Renal cortical epithelial cell (primary cell): ENCODE data around the gene SLC35F1. TPM values are rescaled to one million over a fixed set of nuclear protein-coding genes. Genes with fewer than 3 reads are reported as not detected.

Experiments used
- DNase-seq: peaks from one replicate; pipeline ENCODE4 v3.0.0-alpha.2; 2011; ENCODE audit warnings: low read depth
- total RNA-seq: library from RNA; depleted of rRNA; stranded (reverse); fragments of >200 nt; gene quantifications from 2 replicates; pipeline ENCODE4 v1.2.3, GENCODE V29; 2014

The SLC35F1 gene
- total RNA-seq, 1 donor from 2014 or later: 0.05 TPM

- DNase-seq: no peak
Measured at GRCh38 chr6:118122801-118123200, 215.7 kb downstream of the SLC35F1 start.

DNA sequence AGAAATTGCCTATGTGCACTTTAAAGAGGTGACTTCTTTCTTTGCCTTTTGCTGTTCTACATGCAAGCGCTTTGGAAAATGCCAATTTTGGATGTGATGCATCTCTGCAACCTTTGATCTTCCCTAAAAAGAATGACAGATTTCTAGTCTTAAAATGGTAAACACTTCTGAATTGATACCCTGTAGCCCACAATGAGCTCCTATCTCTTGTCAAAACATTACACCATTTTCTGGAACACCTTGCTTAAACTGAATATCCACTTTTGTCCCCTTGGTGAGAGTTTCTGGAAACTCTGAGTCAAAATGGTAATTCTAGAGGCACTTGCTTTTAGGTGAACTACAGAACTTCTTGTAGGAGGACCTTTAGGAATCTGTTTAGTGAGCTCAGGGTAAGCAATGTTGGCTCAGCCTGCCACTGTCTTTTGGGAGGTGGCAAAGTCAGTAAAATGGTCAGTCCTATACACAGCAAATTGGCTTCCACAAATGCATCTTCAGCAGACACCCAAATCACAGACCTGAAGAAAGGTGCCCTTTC lies 216.5 kb downstream of the SLC35F1 start:
- no peak for DNase-seq

- DNase-seq: no peak
Measured at GRCh38 chr6:118124851-118125250, 217.8 kb downstream of the SLC35F1 start.

DNA sequence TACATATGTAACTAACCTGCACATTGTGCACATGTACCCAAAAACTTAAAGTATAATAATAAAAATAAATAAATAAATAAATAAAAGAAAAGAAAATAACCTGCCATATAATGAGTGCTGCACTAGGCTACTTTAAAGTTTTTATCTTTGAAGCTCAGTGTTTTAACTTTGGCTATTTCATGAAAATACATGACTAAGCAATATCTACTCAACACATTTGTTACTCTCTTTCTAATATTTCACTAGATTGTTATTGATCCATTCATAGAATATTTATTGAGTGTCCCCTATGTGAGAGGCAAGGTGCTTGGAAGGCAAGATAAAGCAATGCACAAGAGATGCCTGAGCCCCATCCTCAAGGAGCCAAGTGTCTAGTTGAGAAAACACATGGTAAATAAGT lies 221.7 kb downstream of the SLC35F1 start:
- no peak for DNase-seq

- no peak for DNase-seq
Measured at GRCh38 chr6:118134206-118134605, 227.1 kb downstream of the SLC35F1 start.

DNA sequence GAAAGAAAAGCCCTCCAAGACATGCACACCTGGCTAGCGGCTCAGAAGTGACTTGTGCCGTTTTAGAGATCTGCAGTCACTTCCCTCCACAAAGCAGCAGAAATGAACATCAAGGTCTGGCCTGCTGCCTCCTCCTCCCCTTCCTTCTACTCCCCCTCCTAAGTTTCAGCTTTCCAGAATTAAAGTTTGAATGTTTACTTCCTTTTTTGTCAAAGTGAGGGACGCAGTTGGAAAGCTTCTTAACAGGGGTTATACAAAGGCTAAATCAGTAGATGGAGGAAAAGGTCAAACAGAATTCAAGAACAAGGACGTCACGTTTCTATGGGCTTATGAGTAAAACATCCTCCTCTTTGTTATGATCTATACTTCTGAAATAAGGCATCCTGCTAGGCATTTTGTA lies 227.7 kb downstream of the SLC35F1 start:
- DNase-seq: no peak

- DNase-seq: no peak
Measured at GRCh38 chr6:118135371-118135770, 228.3 kb downstream of the SLC35F1 start.

DNA sequence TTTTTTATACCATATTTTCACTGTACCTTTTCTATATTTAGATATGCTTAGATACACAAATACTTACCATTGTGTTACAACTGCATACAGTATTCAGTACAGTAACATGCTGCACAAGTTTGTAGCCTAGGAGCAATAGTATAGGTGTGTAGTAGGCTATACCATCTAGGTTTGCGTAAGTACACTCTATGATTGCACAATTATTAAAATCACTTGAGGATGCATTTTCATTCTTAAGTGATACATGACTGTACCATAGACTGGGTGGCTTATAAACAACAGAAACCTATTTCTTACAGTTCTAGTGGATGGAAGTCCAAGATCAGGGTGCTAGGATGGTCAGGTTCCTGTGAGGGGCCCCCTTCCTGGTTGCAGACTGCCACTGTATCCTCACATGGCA lies 234.1 kb downstream of the SLC35F1 start:
- no peak for DNase-seq

DNA sequence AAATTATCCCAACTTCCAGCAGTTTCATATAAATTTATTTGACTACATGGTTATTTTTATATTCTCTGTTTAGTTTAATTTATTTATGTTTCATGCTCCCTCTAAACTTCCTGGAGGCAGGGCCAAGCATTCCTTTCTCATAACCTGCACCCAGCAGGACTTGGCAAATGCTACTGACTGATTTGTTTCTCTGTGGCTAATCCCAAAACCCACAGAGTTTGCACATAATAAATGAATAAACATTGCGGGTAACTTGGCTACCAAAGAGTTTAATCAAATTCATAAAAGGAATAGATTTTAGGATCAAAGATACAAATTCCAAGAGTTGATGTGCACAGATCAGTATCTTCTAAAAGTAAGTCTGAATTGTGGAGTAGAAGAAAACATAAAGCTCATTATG lies 239.5 kb downstream of the SLC35F1 start:
- no peak for DNase-seq

DNA sequence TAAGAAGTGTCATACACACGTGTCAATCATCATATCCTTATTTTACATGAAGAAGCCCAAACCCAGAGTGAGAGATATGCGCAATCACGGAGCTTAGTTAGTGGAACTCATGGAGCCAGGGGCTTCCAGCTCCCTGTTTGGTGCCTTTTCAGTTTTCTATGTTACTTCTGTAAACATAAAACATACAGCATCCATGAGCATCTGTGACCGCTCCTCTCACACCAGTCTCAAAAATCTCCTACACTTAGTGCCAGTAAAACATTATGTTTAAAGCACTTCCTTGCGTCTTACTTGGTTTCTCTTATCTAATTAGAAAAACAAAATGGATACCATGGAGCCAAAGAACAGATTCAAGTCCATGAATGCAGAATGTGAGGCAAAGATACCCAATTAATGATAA lies 240.4 kb downstream of the SLC35F1 start:
- DNase-seq: no peak

GRCh38 chr6:118148561-118148960 lies 241.5 kb downstream of the SLC35F1 start:
- DNase-seq: no peak

DNA sequence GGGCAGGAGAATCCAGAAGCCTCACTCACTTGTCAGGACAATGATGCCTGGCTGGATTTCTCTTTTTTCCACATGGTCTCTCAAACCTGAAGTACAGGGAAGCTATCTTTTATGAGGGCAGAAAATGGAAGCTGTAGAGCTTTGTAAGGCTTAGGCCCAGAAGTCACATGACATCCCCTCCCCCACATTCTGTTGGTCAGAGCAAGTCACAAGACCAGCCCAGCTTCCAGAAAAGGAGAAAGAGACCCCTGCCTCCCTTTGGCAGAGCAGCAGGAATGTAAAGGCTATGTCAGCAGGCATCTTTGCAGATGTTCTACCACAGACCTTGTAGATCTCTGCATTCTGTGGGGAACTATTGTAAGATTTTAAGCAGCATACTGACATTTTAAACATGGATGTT lies 245.5 kb downstream of the SLC35F1 start:
- no peak for DNase-seq

DNA sequence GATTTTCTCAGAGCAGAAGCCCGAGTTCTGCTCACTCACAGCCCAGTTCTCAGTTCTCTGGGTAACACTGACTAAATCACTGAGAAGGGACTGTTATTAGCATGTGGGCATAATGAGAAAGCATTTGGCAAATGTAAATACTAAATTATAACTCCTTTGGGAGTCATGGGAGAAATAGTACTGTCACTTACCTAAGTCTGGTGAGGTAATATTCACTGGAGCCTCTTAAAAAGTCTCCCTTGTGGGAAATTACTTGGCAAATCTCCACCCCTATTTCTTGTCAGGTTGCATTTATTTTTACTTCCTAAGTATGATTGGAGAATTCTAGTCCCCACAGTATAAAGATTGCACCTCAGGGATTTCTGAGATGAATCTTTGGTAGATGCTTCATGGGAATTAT lies 254.3 kb downstream of the SLC35F1 start:
- no peak for DNase-seq

- no peak for DNase-seq
Measured at GRCh38 chr6:118163542-118163941, 256.5 kb downstream of the SLC35F1 start.

- no peak for DNase-seq
Measured at GRCh38 chr6:118165500-118165899, 258.4 kb downstream of the SLC35F1 start.

DNA sequence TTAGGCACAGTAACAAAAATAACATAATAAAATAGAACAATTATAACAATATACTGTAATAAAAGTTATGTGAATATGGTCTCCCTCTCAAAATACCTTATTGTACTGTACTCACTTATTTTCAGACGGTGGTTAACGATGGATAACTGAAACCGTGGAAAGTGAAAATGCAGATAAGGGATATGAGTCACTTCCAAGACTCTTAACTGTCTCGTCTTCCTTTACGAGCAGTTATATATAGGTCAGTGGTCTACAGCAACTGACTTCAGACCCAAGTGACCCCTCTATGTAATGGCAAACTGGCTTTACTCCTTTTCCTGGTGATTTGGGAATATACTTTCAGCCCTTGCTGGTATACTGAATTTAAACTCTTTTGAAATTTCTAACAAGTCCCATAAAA lies 261.4 kb downstream of the SLC35F1 start:
- no peak for DNase-seq

DNA sequence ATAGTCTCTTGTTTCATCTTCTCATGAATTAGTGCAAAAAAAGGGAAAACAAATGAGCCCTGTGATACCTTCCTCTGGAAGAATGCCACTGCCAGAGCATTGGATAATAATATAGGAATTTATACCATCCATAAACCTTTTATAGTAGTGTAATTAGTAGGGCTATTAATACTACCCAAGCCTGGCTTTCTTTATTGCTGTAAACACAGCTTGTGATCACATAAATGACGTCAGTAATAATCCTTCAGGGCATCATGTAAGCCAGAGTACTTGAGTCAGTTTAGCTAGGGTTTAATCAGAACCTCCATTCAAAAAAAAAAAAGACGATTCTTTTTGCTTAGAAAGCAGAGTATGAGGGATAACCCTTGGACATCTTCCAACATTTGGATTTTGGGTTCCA lies 264.8 kb downstream of the SLC35F1 start:
- peak; percentile 5 for DNase-seq

DNA sequence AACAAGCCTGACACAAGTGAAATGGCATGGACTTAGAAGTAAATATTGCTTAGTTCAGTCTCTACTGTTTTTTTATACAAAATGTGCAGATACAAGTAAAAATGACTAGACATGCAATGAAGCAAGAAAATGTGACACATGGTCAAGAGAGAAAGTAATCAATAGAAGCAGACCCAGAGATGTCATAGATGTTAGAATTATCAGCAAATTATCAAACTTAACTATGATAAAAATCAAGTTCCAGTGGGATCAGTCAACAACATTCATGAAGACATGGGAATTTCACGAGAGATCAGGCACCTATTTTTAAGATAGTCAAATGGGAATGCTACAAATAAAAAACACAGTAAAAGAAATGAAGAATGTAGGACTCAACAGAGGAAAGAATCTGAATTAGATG lies 267.0 kb downstream of the SLC35F1 start:
- no peak for DNase-seq

DNA sequence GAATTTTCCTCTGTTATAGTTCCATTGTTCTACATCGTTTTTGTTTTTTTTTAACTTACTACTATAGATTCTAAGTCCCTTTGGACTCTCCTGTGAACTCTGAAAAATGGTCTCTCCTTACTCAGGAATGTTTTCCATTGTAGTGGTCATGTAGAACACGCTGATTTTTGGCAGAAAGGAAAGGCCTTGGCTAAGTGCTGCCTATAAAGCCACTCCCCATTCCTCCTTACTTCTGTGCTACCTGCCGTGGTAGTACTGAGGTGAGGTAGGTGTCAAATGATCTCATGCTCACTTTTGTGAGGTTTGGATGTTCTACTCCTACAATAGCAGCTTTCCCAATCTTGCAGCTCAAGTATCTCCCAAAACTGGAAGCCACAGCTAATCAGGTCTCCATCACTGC lies 270.7 kb downstream of the SLC35F1 start:
- no peak for DNase-seq

- no peak for DNase-seq
Measured at GRCh38 chr6:118179048-118179447, 272.0 kb downstream of the SLC35F1 start.

- DNase-seq: no peak
Measured at GRCh38 chr6:118186672-118187567, 279.9 kb downstream of the SLC35F1 start.

DNA sequence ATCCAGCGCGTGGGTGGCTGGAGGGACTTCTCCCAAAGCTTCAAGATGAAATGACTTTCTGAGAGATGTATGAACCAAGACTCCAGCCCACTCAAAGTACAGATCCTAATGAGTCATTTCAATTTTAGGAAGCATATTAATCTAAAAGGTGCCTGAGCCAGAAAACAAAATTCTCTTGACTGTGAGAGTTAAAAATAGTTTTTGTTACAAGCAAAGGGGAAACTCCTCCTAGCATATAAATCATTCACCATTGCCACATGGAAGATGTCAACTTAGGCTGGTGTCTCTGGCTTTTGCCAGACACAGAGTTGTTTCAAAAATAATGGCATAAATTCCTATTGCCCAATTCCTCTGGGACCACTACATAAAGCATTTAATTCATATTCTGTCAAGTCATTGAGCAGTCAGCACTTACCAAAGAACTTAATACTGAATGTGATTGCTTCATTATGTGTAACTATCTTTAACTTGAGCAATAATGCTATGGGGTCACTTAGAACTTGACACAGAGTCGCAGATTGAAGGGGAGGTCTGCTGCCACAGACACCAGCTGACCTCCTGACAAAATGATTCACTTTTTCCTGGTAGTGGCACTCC lies 280.6 kb downstream of the SLC35F1 start:
- DNase-seq: no peak

DNA sequence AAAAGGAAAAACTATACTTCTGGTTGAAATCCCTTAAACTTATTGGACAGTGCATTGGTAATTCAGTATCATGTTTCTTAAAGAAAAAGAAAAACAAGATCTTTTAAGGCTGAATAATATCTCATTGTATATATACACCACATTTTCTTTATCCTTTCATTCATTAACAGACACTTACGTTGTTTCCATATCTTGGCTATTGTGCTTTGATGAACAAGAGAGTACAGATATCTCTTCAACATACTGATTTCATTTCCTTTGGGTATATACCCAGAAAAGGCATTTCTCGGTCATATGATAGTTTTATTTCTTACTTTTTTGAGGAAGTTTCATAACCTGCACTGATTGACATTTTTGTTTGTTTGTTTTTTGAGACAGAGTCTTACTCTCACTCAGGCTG lies 281.5 kb downstream of the SLC35F1 start:
- DNase-seq: no peak
